Measurements from ENCODE around the gene NSUN2.

The NSUN2 gene

GRCh38 chr5:6601816-6602215 lies 31.0 kb downstream of the NSUN2 start:
- H3F3A ChIP-seq (ENCODE audit: insufficient read depth, low read length), result no peaks in the 10 kb centered on the region

GRCh38 chr5:6601271-6601670 lies 31.6 kb downstream of the NSUN2 start:
- Histone ChIP-seq H2AFZ (ENCODE audit: low read length) (no peak overlapping the region), H3K27ac (ENCODE audit: low read length) (no peak overlapping the region), H3K9me2 (replicated peaks; ENCODE audit: insufficient read depth, low read length) (no peaks in the 10 kb centered on the region), H3K79me2 (ENCODE audit: low read length) (no peaks in the 10 kb centered on the region), H3K36me3 (replicated peaks; ENCODE audit: insufficient read depth, low read length) (peaks cover 15% of the 10 kb centered on the region; the same call in 1 of the 2 replicates), H3K9me3 (replicated peaks; ENCODE audit: insufficient read depth, low read length) (no peaks in the 10 kb centered on the region), H4K20me1 (ENCODE audit: insufficient read depth, low read length) (no peaks in the 10 kb centered on the region), H3K4me1 (ENCODE audit: low read length) (no peaks in the 10 kb centered on the region), H3K4me3 (ENCODE audit: low read length) (no peak overlapping the region), H3K4me2 (ENCODE audit: low read depth, low read length) (no peak overlapping the region), H3K27me3 (replicated peaks; ENCODE audit: insufficient read depth, low read length) (no peaks in the 10 kb centered on the region), H3F3A (ENCODE audit: insufficient read depth, low read length) (no peaks in the 10 kb centered on the region), H3K9ac (ENCODE audit: low read length) (no peak overlapping the region)
- no peak for DNase-seq
- TF ChIP-seq EZH2phosphoT487 (IDR thresholded peaks at IDR 0.05; ENCODE audit: low read length) (no peak), EZH2 (optimal IDR thresholded peaks at IDR 0.05; ENCODE audit: low read depth, low read length) (no peak), CTCF (IDR thresholded peaks at IDR 0.05; ENCODE audit: low read length) (no peak)

More at GRCh38 chr5:6601816-6602215, 31.0 kb downstream of the NSUN2 start:
- Histone ChIP-seq H3K27ac (ENCODE audit: low read length) (no peak overlapping the region), H3K9me2 (replicated peaks; ENCODE audit: insufficient read depth, low read length) (no peaks in the 10 kb centered on the region), H3K4me1 (ENCODE audit: low read length) (no peaks in the 10 kb centered on the region), H3K9me3 (replicated peaks; ENCODE audit: insufficient read depth, low read length) (no peaks in the 10 kb centered on the region), H3K27me3 (replicated peaks; ENCODE audit: insufficient read depth, low read length) (no peaks in the 10 kb centered on the region), H3K4me3 (ENCODE audit: low read length) (no peak overlapping the region), H3K9ac (ENCODE audit: low read length) (no peak overlapping the region), H3K79me2 (ENCODE audit: low read length) (no peaks in the 10 kb centered on the region), H4K20me1 (ENCODE audit: insufficient read depth, low read length) (no peaks in the 10 kb centered on the region), H3K36me3 (replicated peaks; ENCODE audit: insufficient read depth, low read length) (peaks cover 15% of the 10 kb centered on the region; the same call in 1 of the 2 replicates), H3K4me2 (ENCODE audit: low read depth, low read length) (no peak overlapping the region), H2AFZ (ENCODE audit: low read length) (no peak overlapping the region)
- TF ChIP-seq CTCF (IDR thresholded peaks at IDR 0.05; ENCODE audit: low read length), result no peak
- TF ChIP-seq EZH2 (optimal IDR thresholded peaks at IDR 0.05; ENCODE audit: low read depth, low read length), result no peak
- TF ChIP-seq EZH2phosphoT487 (IDR thresholded peaks at IDR 0.05; ENCODE audit: low read length), result no peak
- DNase-seq, result no peak

GRCh38 chr5:6599739-6600138 lies 33.1 kb downstream of the NSUN2 start:
- Histone ChIP-seq H3K27ac (ENCODE audit: low read length) (no peak overlapping the region), H3K27me3 (replicated peaks; ENCODE audit: insufficient read depth, low read length) (no peaks in the 10 kb centered on the region), H3K9me3 (replicated peaks; ENCODE audit: insufficient read depth, low read length) (no peaks in the 10 kb centered on the region), H2AFZ (ENCODE audit: low read length) (no peak overlapping the region), H3K9ac (ENCODE audit: low read length) (no peak overlapping the region), H3K9me2 (replicated peaks; ENCODE audit: insufficient read depth, low read length) (no peaks in the 10 kb centered on the region), H3F3A (ENCODE audit: insufficient read depth, low read length) (no peaks in the 10 kb centered on the region), H3K79me2 (ENCODE audit: low read length) (no peaks in the 10 kb centered on the region), H3K4me2 (ENCODE audit: low read depth, low read length) (no peak overlapping the region), H4K20me1 (ENCODE audit: insufficient read depth, low read length) (no peaks in the 10 kb centered on the region), H3K4me1 (ENCODE audit: low read length) (no peaks in the 10 kb centered on the region), H3K36me3 (replicated peaks; ENCODE audit: insufficient read depth, low read length) (0 out of 2 replicates have a peak, but pooled peaks cover 9% of the 10 kb centered on the region), H3K4me3 (ENCODE audit: low read length) (no peak overlapping the region)
- no peak for DNase-seq
- TF ChIP-seq CTCF (IDR thresholded peaks at IDR 0.05; ENCODE audit: low read length) (no peak), EZH2 (optimal IDR thresholded peaks at IDR 0.05; ENCODE audit: low read depth, low read length) (no peak), EZH2phosphoT487 (IDR thresholded peaks at IDR 0.05; ENCODE audit: low read length) (no peak)
